ENCODE results near the gene TST.

DNA sequence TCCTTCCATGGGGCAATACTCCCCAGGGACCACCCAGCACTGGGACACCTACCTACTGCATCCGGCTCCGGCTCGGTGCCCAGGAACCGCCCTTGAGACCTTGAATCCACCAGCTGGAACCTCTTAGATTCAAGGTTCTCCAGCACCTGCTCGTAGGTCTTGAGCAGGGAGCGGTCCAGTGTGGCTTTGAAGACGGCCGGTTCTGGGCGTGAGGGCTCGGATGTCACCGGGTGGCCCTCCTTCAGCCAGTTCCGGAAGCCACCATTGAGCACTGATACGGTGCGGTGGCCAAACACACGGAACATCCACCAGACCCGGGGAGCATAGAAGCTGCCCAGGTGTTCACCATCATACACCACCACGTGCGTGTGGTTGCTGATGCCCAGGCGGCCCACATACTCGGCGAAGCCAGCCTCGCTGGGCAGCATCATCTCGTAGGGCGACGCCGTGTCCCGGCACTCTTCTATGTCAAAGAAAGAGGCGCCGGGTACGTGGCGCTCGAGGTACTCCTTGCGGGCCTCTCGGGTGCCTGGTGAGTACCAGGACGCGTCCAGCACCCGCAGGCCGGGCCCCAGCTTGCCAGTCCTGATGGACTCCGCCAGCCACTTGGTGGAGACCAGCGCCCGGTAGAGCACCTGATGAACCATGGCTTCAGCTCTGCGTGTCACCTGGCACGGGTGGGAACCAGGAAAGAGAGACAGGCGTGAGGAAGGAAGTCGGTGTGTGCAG is 997 bp downstream of the TST start:
- TF ChIP-seq CTCF (IDR thresholded peaks at IDR 0.05) (peak in 1 of 4 experiments; percentile 9), POLR2A (IDR thresholded peaks at IDR 0.05) (no peak), POLR2AphosphoS5 (IDR thresholded peaks at IDR 0.05) (no peak)

Data from prostate gland (tissue), 2 donors.